Superior temporal gyrus (tissue), 1 donor: ENCODE results near the gene NTN3.

Source experiments
- DNase-seq: peaks from one replicate; pipeline ENCODE4 v3.0.0-alpha.2; 2016; ENCODE audit errors: extremely low spot score

NTN3 gene

GRCh38 chr16:2514333-2515179 is 43.5 kb downstream of the NTN3 start:
- no peak for DNase-seq

GRCh38 chr16:2515180-2515851 is 44.2 kb downstream of the NTN3 start:
- DNase-seq, result no peak

- DNase-seq, result no peak
Measured at GRCh38 chr16:2516391-2517240, 45.5 kb downstream of the NTN3 start.

- DNase-seq, result no peak
Measured at GRCh38 chr16:2517954-2518605, 47.0 kb downstream of the NTN3 start.

GRCh38 chr16:2518823-2519710 is 48.0 kb downstream of the NTN3 start:
- no peak for DNase-seq

- no peak for DNase-seq
Measured at GRCh38 chr16:2519711-2520080, 48.6 kb downstream of the NTN3 start.

- DNase-seq, result peak; percentile 85
Measured at GRCh38 chr16:2520097-2520783, 49.1 kb downstream of the NTN3 start, which contains the start of gene AMDHD2. TSS of gene AMDHD2 (plus strand) at chr16:2520371. CDS start at chr16:2520459, 88 bp downstream.

GRCh38 chr16:2520784-2521531 is 49.9 kb downstream of the NTN3 start:
- DNase-seq, result no peak
